Activated naive CD8-positive, alpha-beta T cell treated with anti-CD3 and anti-CD28 coated beads, Interleukin-2, amount 10 ng/mL, durations not matched to agents 7 days and 5 days (primary cell): ENCODE measurements around the gene SORCS1. TPM values are rescaled to one million over a fixed set of nuclear protein-coding genes. Genes with fewer than 3 reads are reported as not detected.
A peak's percentile ranks its signal among the peaks of the same experiment; 100 is the strongest.

ENCODE experiments used
- ATAC-seq: fragments of 150-1000 bp; cut with Tn5 transposase; one replicate; pipeline ENCODE4 v1.10.0; 2021; ENCODE audit warnings: low read depth, moderate library complexity
- POLR2A ChIA-PET: fragments of 350-600 bp; sonication (Branson Sonifier 250); formaldehyde crosslinking; loops from one replicate; lab custom pipeline; 2021; ENCODE audit warnings: antibody characterized with exemption; lab: Charles Lee
- DNase-seq: peaks from one replicate; pipeline ENCODE4 v3.0.0; 2021
- H3K27ac Mint-ChIP-seq: one replicate; pipeline ENCODE4 v1.8.0; 2022; ENCODE audit warnings: mild to moderate bottlenecking, mixed read lengths
- H3K27me3 Mint-ChIP-seq: one replicate; pipeline ENCODE4 v1.8.0; 2022; ENCODE audit warnings: mild to moderate bottlenecking, moderate library complexity, mixed read lengths
- H3K36me3 Mint-ChIP-seq: one replicate; pipeline ENCODE4 v1.8.0; 2021; ENCODE audit warnings: mild to moderate bottlenecking, mixed read lengths
- H3K4me1 Mint-ChIP-seq: one replicate; pipeline ENCODE4 v1.8.0; 2021; ENCODE audit warnings: mixed read lengths
- H3K4me3 Mint-ChIP-seq: one replicate; pipeline ENCODE4 v1.8.0; 2022; ENCODE audit warnings: mild to moderate bottlenecking, moderate library complexity, mixed read lengths
- H3K9me3 Mint-ChIP-seq: one replicate; pipeline ENCODE4 v1.8.0; 2021; ENCODE audit warnings: mixed read lengths
- total RNA-seq, 2 experiments: library from RNA; stranded (reverse); gene quantifications; one replicate each; pipeline ENCODE4 v1.2.3, GENCODE V29; 2021

SORCS1 gene
- total RNA-seq, 2 experiments from 2014 or later: not detected

GRCh38 chr10:106711313-106711906 is 453.1 kb downstream of the SORCS1 start:
- DNase-seq: peak; percentile 41
- POLR2A ChIA-PET: no interaction called here
- ATAC-seq: no peak

GRCh38 chr10:106708506-106708905 is 456.0 kb downstream of the SORCS1 start:
- no peak overlapping the region for H3K4me3 Mint-ChIP-seq
- no peaks in the 10 kb centered on the region for H3K9me3 Mint-ChIP-seq
- H3K27ac Mint-ChIP-seq: no peak overlapping the region
- no peaks in the 10 kb centered on the region for H3K27me3 Mint-ChIP-seq
- POLR2A ChIA-PET: no interaction called here
- ATAC-seq: no peak
- no peaks in the 10 kb centered on the region for H3K4me1 Mint-ChIP-seq
- no peak for DNase-seq
- H3K36me3 Mint-ChIP-seq: no peaks in the 10 kb centered on the region

More at GRCh38 chr10:106711313-106711906, 453.1 kb downstream of the SORCS1 start:
- Mint-ChIP-seq H3K4me1 (no peaks in the 10 kb centered on the region), H3K27me3 (no peaks in the 10 kb centered on the region), H3K36me3 (no peaks in the 10 kb centered on the region), H3K9me3 (no peaks in the 10 kb centered on the region), H3K4me3 (no peak overlapping the region), H3K27ac (no peak overlapping the region)

GRCh38 chr10:106707657-106708056 is 456.8 kb downstream of the SORCS1 start:
- H3K27me3 Mint-ChIP-seq: no peaks in the 10 kb centered on the region
- H3K9me3 Mint-ChIP-seq: no peaks in the 10 kb centered on the region
- H3K4me3 Mint-ChIP-seq: no peak overlapping the region
- DNase-seq (no peak), ATAC-seq (no peak)
- no peaks in the 10 kb centered on the region for H3K36me3 Mint-ChIP-seq
- no peaks in the 10 kb centered on the region for H3K4me1 Mint-ChIP-seq
- POLR2A ChIA-PET: no interaction called here
- H3K27ac Mint-ChIP-seq: no peak overlapping the region

- Mint-ChIP-seq H3K36me3 (no peaks in the 10 kb centered on the region), H3K4me3 (no peak overlapping the region), H3K27ac (no peak overlapping the region), H3K27me3 (no peaks in the 10 kb centered on the region), H3K4me1 (no peaks in the 10 kb centered on the region), H3K9me3 (no peaks in the 10 kb centered on the region)
- POLR2A ChIA-PET: no interaction called here
- DNase-seq: no peak
- no peak for ATAC-seq
Observed at GRCh38 chr10:106706127-106706526, 458.4 kb downstream of the SORCS1 start.

- no peak overlapping the region for H3K27ac Mint-ChIP-seq
- POLR2A ChIA-PET: no interaction called here
- H3K27me3 Mint-ChIP-seq: no peaks in the 10 kb centered on the region
- H3K4me1 Mint-ChIP-seq: no peaks in the 10 kb centered on the region
- ATAC-seq (no peak), DNase-seq (no peak)
- H3K36me3 Mint-ChIP-seq: no peaks in the 10 kb centered on the region
- no peaks in the 10 kb centered on the region for H3K9me3 Mint-ChIP-seq
- H3K4me3 Mint-ChIP-seq: no peak overlapping the region
Observed at GRCh38 chr10:106705681-106706100, 458.8 kb downstream of the SORCS1 start.

DNA sequence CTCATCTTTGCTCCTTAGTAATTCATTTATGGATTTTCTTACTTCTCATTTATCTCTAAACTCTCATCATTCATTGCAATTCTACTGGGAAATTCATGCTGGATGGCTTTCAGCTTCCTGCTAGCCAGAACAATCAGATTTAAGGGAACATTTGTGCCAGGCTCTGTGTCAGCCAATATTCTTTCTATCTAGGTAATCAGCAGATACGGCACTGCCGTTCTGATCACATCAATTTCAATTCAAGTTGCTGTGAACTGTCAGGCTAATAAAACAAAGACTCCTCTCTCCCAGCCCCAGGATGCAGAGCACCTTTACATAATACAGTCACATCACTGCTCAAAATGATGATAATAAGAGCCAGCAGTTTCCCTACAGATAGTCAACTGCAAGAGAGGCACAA is 468.3 kb downstream of the SORCS1 start:
- ATAC-seq (no peak), DNase-seq (no peak)
- no peak overlapping the region for H3K27ac Mint-ChIP-seq
- no peak overlapping the region for H3K4me3 Mint-ChIP-seq
- H3K9me3 Mint-ChIP-seq: peaks cover 2% of the 10 kb centered on the region
- no peaks in the 10 kb centered on the region for H3K4me1 Mint-ChIP-seq
- POLR2A ChIA-PET: no interaction called here
- no peaks in the 10 kb centered on the region for H3K27me3 Mint-ChIP-seq
- H3K36me3 Mint-ChIP-seq: no peaks in the 10 kb centered on the region

- peaks cover 2% of the 10 kb centered on the region for H3K9me3 Mint-ChIP-seq
- H3K27me3 Mint-ChIP-seq: no peaks in the 10 kb centered on the region
- H3K27ac Mint-ChIP-seq: no peak overlapping the region
- H3K4me3 Mint-ChIP-seq: no peak overlapping the region
- DNase-seq (no peak), ATAC-seq (no peak)
- POLR2A ChIA-PET: no interaction called here
- H3K4me1 Mint-ChIP-seq: no peaks in the 10 kb centered on the region
- no peaks in the 10 kb centered on the region for H3K36me3 Mint-ChIP-seq
Observed at GRCh38 chr10:106694696-106695095, 469.8 kb downstream of the SORCS1 start.

GRCh38 chr10:106682175-106682574 is 482.3 kb downstream of the SORCS1 start:
- DNase-seq: no peak
- no peaks in the 10 kb centered on the region for H3K36me3 Mint-ChIP-seq
- H3K4me1 Mint-ChIP-seq: no peaks in the 10 kb centered on the region

GRCh38 chr10:106680061-106680460 is 484.4 kb downstream of the SORCS1 start:
- Mint-ChIP-seq H3K36me3 (no peaks in the 10 kb centered on the region), H3K4me1 (no peaks in the 10 kb centered on the region), H3K4me3 (no peak overlapping the region), H3K9me3 (no peaks in the 10 kb centered on the region), H3K27me3 (no peaks in the 10 kb centered on the region), H3K27ac (no peak overlapping the region)
- POLR2A ChIA-PET: no interaction called here
- ATAC-seq (no peak), DNase-seq (no peak)

More at GRCh38 chr10:106682175-106682574, 482.3 kb downstream of the SORCS1 start:
- POLR2A ChIA-PET: no interaction called here
- Mint-ChIP-seq H3K4me3 (no peak overlapping the region), H3K27ac (no peak overlapping the region), H3K27me3 (no peaks in the 10 kb centered on the region), H3K9me3 (no peaks in the 10 kb centered on the region)
- no peak for ATAC-seq

- POLR2A ChIA-PET: no interaction called here
Observed at GRCh38 chr10:106679314-106679713, 485.2 kb downstream of the SORCS1 start.

DNA sequence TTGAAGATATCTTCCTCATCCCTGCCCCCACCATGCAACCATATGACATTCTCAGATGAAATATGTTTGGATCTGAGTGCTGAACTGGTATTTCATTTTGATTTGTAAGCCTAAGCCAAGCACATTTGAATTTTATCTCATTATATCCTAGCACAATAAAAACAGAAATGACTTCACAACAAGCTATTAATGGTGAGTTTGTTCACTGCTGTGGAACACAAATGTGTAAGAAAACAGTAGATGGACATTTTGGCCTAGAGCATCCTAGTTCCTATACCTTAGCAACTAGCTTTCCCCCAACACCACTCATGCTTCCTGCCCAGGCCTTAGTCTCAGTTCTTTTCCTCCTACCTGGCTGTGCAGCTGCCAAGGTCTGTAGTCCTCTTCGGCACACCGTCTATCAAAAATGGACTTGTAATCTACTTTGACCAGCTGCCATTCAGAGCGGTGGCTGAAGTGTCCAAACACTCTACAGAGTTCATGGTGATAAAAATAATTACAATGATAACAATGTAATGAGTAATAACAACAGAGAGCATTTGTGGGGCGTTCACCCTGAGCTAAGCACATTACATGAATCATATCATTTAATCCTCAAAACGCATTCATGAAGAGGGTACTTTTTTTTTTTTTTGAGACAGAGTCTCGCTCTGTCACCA is 491.9 kb downstream of the SORCS1 start:
- DNase-seq (no peak), ATAC-seq (no peak)
- Mint-ChIP-seq H3K4me1 (no peaks in the 10 kb centered on the region), H3K4me3 (no peak overlapping the region), H3K36me3 (no peaks in the 10 kb centered on the region), H3K27me3 (no peaks in the 10 kb centered on the region), H3K9me3 (no peaks in the 10 kb centered on the region), H3K27ac (no peak overlapping the region)
- POLR2A ChIA-PET: no interaction called here

More at GRCh38 chr10:106679314-106679713, 485.2 kb downstream of the SORCS1 start:
- Mint-ChIP-seq H3K36me3 (no peaks in the 10 kb centered on the region), H3K4me3 (no peak overlapping the region), H3K4me1 (no peaks in the 10 kb centered on the region), H3K27me3 (no peaks in the 10 kb centered on the region), H3K9me3 (no peaks in the 10 kb centered on the region), H3K27ac (no peak overlapping the region)
- DNase-seq: no peak
- no peak for ATAC-seq

DNA sequence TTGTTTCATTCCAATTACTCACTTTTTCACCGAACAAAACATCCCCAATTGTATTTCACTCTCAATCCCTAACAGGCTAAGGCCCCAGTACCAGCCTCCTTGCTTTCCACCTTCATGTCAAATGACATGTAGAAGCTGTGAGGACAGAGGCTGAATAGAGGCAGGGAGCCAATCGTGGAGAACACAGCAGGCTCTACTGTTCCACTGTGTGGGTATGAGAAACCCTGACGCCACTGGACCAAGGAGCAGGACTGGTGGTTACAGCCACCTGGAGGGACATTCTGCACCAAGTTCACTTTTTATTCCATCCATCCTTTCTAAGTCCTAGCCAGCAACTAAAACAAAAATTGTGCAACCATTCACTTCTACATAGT is 502.8 kb downstream of the SORCS1 start:
- POLR2A ChIA-PET: no interaction called here
- Mint-ChIP-seq H3K27me3 (no peaks in the 10 kb centered on the region), H3K9me3 (no peaks in the 10 kb centered on the region), H3K4me1 (no peaks in the 10 kb centered on the region), H3K27ac (no peak overlapping the region), H3K4me3 (no peak overlapping the region), H3K36me3 (no peaks in the 10 kb centered on the region)
- ATAC-seq (no peak), DNase-seq (no peak)

- H3K27me3 Mint-ChIP-seq: no peaks in the 10 kb centered on the region
- no peaks in the 10 kb centered on the region for H3K4me1 Mint-ChIP-seq
- no peak overlapping the region for H3K4me3 Mint-ChIP-seq
Observed at GRCh38 chr10:106661133-106661766, 503.3 kb downstream of the SORCS1 start.

GRCh38 chr10:106660550-106660949 is 504.0 kb downstream of the SORCS1 start:
- POLR2A ChIA-PET: no interaction called here
- no peaks in the 10 kb centered on the region for H3K9me3 Mint-ChIP-seq
- H3K27ac Mint-ChIP-seq: no peak overlapping the region
- ATAC-seq: no peak
- no peak for DNase-seq
- no peaks in the 10 kb centered on the region for H3K36me3 Mint-ChIP-seq
- H3K4me3 Mint-ChIP-seq: no peak overlapping the region
- no peaks in the 10 kb centered on the region for H3K27me3 Mint-ChIP-seq
- no peaks in the 10 kb centered on the region for H3K4me1 Mint-ChIP-seq

More at GRCh38 chr10:106661133-106661766, 503.3 kb downstream of the SORCS1 start:
- Mint-ChIP-seq H3K27ac (no peak overlapping the region), H3K9me3 (no peaks in the 10 kb centered on the region), H3K36me3 (no peaks in the 10 kb centered on the region)
- POLR2A ChIA-PET: no interaction called here
- ATAC-seq: no peak
- DNase-seq: no peak
